Spleen (tissue), 7 donors: ENCODE data around the gene PTPN22.

Experiments used
- CTCF ChIP-seq, 11 experiments: fragments of 200-600 bp in 7 of 11; fragments of 450-650 bp in 4 of 11; sonication (generic) in 4 of 11; IDR thresholded peaks in 8 of 11; conservative IDR thresholded peaks in 3 of 11; 1 replicate in 7 of 11; 2 replicates in 4 of 11; pipeline versions ENCODE4 v1.4.0 to v1.8.0; 2016 to 2021; ENCODE audit warnings: antibody characterized with exemption in 11 of 11, inconsistent platforms in 4 of 11, mild to moderate bottlenecking in 1 of 11
- POLR2A ChIP-seq, 3 donors: fragments of 450-650 bp; IDR thresholded peaks; one replicate each; pipeline ENCODE4 v1.5.1; 2017; ENCODE audit warnings: antibody characterized with exemption in 3 of 3, mild to moderate bottlenecking in 1 of 3
- donor health status: DM: no; HTN: no; CAD: no; lungs with moderate emphysema.
- donor health status: DM: no; HTN: no; CAD: no.
- donor health status: DM: no; HTN: no; CAD: no.

DNA sequence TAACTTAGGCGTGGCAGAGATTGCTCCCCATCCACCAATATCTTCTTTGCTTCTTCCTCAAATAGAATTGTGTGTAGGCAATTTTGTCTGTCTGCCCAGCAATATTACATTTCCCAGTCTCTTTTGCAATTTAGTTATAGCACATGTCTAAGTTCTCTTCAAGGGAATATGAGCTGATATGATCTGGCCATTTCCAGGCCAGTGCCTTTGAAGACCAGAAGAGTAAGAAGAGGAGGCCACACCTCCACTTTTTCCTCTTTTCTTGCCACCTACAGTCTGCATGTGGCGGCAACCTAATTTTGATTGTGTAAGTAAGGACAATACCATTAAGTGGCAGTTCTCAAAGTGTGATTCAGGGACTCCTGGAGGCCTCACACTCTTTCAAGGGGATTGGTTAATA, 52.9 kb downstream of the PTPN22 start:
- no peak for TF ChIP-seq CTCF (IDR thresholded peaks at IDR 0.05 in 8 of 11, conservative IDR thresholded peaks at IDR 0.05 in 3 of 11)
- no peak for TF ChIP-seq POLR2A (IDR thresholded peaks at IDR 0.05)
